Fibroblast of pulmonary artery (primary cell): Measurements from ENCODE around the gene ETV7.

ENCODE experiments used
- DNase-seq: peaks from one replicate; pipeline ENCODE4 v3.0.0-alpha.2; 2010; ENCODE audit warnings: low read depth
- H3K4me3 ChIP-seq: replicated peaks from 2 replicates; pipeline ENCODE4 v1.5.1; 2011; ENCODE audit warnings: low read depth, mild to moderate bottlenecking, control low read depth, low read length, moderate library complexity
- TF ChIP-seq, protein P1 (sequence below): IDR thresholded peaks from 2 replicates; pipeline ENCODE4 v1.5.1; 2011; ENCODE audit warnings: mild to moderate bottlenecking, control low read depth, low read length, inconsistent platforms; ENCODE audit errors: missing control alignments

Gene ETV7

DNA sequence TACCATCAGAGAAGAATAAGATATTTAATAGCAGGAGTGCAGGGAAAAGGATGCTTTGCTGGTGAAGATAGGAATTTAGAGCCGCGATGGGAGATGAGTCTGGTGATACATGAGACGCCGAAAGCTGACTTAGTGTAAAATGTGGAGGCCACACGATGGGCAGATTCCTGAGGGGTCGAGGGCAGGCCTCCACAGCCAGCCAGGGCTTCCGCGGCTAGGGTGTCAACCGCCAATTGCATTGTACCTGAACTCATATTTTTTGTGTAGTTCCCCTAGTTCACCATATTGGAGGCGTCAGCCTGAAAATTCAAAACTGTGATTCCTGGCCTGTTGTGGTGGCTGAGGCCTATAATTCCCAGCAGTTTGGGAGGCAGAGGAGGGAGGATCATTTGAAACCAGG is 8.5 kb downstream of the ETV7 start:
- TF ChIP-seq, protein P1, sequence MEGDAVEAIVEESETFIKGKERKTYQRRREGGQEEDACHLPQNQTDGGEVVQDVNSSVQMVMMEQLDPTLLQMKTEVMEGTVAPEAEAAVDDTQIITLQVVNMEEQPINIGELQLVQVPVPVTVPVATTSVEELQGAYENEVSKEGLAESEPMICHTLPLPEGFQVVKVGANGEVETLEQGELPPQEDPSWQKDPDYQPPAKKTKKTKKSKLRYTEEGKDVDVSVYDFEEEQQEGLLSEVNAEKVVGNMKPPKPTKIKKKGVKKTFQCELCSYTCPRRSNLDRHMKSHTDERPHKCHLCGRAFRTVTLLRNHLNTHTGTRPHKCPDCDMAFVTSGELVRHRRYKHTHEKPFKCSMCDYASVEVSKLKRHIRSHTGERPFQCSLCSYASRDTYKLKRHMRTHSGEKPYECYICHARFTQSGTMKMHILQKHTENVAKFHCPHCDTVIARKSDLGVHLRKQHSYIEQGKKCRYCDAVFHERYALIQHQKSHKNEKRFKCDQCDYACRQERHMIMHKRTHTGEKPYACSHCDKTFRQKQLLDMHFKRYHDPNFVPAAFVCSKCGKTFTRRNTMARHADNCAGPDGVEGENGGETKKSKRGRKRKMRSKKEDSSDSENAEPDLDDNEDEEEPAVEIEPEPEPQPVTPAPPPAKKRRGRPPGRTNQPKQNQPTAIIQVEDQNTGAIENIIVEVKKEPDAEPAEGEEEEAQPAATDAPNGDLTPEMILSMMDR = no peak
- no peak for DNase-seq
- no peak overlapping the region for H3K4me3 ChIP-seq

DNA sequence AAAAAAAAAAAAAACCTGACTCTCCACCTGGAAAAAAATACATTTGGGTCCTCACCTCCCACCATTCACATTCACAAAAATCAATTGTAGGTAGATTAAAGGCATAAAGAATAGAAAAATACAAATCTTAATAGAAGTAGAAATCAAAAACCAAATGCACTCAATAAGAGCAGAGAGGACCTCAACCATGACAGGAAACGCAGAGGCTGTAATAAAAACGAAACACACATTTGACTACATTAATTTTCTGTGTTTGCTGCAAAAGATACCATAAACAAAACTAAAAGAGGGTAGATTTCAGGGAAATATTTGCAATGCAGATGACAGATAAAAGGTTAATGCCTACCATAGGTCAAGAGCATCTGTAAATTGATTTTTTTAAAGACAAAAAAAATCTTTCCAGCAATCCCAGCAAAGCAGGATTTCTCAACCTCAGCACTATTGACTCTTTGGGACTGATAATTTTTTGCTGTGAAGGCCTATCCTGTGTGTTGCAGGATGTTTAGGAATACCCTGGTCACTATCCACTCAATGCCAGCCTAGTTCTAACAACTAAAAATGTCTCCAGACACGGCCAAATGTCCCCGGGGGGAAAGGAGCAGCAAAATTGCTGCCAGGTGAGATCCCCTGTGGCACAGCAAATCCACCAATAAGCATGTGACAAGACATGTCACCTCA is 9.1 kb downstream of the ETV7 start:
- no peak for DNase-seq
- H3K4me3 ChIP-seq = no peak overlapping the region
- TF ChIP-seq, protein P1 = no peak

DNA sequence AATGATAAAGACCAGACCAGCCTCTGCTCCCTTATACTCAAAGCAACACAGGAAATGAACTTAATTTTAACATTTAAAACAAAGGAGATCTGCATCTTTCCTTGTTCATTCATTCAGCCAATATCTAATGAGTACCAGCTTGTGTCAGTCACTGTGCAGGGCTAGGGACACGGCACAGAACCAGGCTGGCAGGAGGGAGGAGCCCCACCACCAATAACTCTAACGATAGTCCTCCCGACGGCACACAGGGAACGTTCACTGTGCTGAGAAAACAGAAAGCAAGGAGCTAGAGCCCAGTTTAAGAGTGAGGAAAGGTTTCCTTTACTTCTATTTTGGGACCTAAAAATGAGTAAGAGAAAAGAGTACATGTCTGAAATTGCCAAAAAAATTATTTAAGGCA is 9.9 kb downstream of the ETV7 start:
- TF ChIP-seq, protein P1 = no peak
- H3K4me3 ChIP-seq = no peak overlapping the region
- no peak for DNase-seq

DNA sequence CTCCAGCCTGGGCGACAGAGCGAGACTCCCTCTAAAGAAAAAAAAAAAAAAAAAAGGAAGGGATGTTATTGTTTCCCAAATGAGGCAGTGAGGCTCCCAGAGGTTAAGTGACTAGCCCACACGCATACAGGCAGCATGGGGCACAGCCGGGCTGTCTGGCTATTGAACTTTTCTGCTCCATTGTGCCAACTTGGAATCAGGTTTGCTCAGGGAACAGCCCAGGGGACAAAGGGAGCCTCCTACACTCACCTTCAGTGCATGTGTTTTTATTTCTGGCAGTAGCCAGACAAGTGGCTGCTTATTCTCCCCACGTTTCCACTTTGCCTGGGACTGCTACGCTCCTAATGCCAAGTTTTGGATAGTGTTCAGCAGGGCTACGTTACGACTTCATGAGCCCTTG is 10.7 kb downstream of the ETV7 start:
- TF ChIP-seq, protein P1 = no peak
- DNase-seq = no peak
- H3K4me3 ChIP-seq = no peak overlapping the region

DNA sequence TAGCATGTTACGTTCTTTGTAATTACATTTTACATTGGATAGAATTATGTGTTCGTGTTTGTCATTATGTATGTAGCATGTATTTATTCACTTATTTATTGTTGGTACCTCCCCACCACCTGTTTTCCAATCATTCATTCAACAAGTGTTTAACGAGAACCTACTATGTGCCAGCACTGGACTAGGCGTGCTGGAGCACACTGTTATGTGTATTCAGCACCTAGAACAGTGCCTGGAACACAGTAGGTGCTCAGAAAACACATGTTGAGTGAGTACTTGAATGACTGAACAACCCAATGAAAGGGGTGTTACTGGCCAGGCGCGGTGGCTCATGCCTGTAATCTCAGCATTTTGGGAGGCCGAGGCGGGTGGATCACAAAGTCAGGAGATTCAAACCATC is 11.3 kb downstream of the ETV7 start:
- DNase-seq = no peak
- H3K4me3 ChIP-seq = no peak overlapping the region
- TF ChIP-seq, protein P1 = no peak

DNA sequence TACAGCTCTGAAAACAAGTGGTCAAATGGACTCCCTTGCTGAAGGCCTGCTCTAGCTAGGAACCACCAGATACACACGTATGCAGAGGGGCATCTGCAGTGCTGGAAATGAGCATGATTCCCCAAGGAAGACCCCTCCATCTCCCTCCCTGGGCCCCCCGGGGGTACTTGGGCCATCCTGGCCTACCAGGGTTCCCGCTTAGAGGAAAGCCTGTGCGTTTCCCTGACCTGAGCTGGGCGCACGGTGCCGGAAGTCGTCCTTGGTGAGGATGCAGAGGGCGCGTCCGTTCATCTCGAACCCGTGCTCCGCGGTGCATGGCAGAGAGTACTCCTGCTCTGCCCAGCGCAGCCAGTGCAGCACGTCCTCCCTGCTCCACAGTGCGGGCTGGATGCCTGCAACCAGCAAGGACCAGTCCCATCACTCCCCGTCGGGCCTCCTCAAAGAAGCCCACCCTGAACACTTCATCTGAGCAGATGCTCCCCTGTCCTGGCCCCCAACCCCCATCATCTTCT is 11.8 kb downstream of the ETV7 start:
- TF ChIP-seq, protein P1 = no peak
- no peak for DNase-seq
- H3K4me3 ChIP-seq = no peak overlapping the region

DNA sequence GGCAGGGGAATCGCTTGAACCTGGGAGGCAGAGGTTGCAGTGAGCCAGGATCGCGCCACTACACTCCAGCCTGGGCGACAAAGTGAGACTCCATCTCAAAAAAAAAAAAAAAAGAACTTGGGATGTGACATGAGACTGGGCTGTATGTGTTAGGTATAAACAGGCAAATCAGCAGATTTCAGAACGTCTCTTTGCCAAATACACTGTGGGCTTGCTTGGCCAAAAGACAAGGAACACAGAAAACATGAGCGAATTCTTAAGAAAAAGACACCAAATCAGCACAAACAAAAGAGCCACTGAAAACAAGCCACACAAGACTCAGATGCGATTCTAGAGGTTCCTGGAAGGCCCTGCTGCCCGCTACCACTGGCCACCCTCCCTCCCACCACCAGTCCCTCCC is 12.5 kb downstream of the ETV7 start:
- TF ChIP-seq, protein P1 = no peak
- H3K4me3 ChIP-seq = no peak overlapping the region
- DNase-seq = no peak
